Dendritic cell treated with granulocyte-macrophage colony-stimulating factor and Interleukin-4, amounts not matched to agents 40 ng/mL and 50 ng/mL, for 4 days (primary cell): ENCODE results near the gene GPC3.
"Not testable (repeated sequence)": the region's sequence is repeated elsewhere in the genome, so short reads cannot be mapped to it uniquely, and the experiment has no call there.

Source experiments
- H3K27ac Mint-ChIP-seq: one replicate; pipeline ENCODE4 v1.8.0; 2022; ENCODE audit warnings: mild to moderate bottlenecking, mixed read lengths
- H3K27me3 Mint-ChIP-seq: one replicate; pipeline ENCODE4 v1.8.0; 2022; ENCODE audit warnings: mild to moderate bottlenecking, mixed read lengths
- H3K36me3 Mint-ChIP-seq: one replicate; pipeline ENCODE4 v1.8.0; 2022; ENCODE audit warnings: low read depth, mixed read lengths
- H3K4me1 Mint-ChIP-seq: one replicate; pipeline ENCODE4 v1.8.0; 2022; ENCODE audit warnings: low read depth, mixed read lengths
- H3K4me3 Mint-ChIP-seq: one replicate; pipeline ENCODE4 v1.8.0; 2022; ENCODE audit warnings: mild to moderate bottlenecking, moderate library complexity, mixed read lengths
- H3K9me3 Mint-ChIP-seq: one replicate; pipeline ENCODE4 v1.8.0; 2022; ENCODE audit warnings: mixed read lengths
- intact Hi-C: fragments of 100-400 bp; cut with micrococcal nuclease; formaldehyde crosslinking; loops from one replicate; pipeline ENCODE4 v1.15.0; 2022

The GPC3 gene

DNA sequence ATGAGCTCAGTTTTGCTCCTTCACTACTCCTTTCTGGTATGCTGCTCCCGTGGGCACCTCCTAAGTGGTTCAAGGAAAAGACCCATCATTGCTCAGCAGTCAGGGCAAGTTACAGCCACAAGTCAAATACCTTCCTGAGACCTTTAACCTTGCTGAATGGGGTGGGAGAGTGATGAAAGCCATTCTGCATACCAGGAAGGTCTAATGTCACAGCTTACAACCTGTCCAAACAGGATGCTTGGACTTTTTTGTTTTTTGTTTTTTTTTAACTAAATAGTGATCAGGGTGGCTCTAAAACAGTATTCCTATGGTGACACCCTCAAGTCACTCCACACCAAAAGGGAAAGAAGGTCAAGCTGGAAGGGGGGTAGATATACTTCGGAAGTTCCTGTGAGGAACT lies 93.1 kb downstream of the GPC3 start:
- no peaks in the 10 kb centered on the region for H3K9me3 Mint-ChIP-seq
- intact Hi-C loops, result no loop called here
- H3K4me1 Mint-ChIP-seq, result no peaks in the 10 kb centered on the region
- H3K4me3 Mint-ChIP-seq, result no peak overlapping the region
- H3K27me3 Mint-ChIP-seq, result no peaks in the 10 kb centered on the region
- H3K27ac Mint-ChIP-seq, result no peak overlapping the region
- no peaks in the 10 kb centered on the region for H3K36me3 Mint-ChIP-seq

DNA sequence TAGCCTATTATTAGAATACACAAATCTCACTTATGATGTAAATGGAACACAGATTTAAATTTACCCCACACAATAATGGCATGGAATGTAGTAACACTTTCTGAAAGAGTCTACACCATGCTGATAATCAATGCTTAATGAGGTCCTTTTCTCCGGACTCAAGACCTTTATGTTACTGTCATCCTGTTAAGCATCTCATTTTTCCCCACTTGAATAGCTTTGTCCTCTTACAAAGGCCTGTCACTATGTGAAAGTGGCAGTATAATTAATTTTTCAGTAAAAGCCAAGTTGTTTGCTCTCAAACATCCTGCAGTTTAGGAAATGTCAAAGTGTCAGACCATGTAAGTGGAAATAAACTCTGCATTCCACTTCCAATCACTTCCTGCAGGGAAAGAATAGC lies 96.4 kb downstream of the GPC3 start:
- Mint-ChIP-seq H3K9me3 (no peaks in the 10 kb centered on the region), H3K27ac (no peak overlapping the region), H3K36me3 (no peaks in the 10 kb centered on the region), H3K4me1 (no peaks in the 10 kb centered on the region), H3K4me3 (no peak overlapping the region), H3K27me3 (no peaks in the 10 kb centered on the region)
- intact Hi-C loops, result no loop called here

- H3K4me3 Mint-ChIP-seq, H3K27me3 Mint-ChIP-seq, intact Hi-C loops, H3K4me1 Mint-ChIP-seq, H3K27ac Mint-ChIP-seq, H3K36me3 Mint-ChIP-seq, H3K9me3 Mint-ChIP-seq: not testable (repeated sequence)
These were observed 97.3 kb downstream of the GPC3 start for GRCh38 chrX:133888084-133888483.

DNA sequence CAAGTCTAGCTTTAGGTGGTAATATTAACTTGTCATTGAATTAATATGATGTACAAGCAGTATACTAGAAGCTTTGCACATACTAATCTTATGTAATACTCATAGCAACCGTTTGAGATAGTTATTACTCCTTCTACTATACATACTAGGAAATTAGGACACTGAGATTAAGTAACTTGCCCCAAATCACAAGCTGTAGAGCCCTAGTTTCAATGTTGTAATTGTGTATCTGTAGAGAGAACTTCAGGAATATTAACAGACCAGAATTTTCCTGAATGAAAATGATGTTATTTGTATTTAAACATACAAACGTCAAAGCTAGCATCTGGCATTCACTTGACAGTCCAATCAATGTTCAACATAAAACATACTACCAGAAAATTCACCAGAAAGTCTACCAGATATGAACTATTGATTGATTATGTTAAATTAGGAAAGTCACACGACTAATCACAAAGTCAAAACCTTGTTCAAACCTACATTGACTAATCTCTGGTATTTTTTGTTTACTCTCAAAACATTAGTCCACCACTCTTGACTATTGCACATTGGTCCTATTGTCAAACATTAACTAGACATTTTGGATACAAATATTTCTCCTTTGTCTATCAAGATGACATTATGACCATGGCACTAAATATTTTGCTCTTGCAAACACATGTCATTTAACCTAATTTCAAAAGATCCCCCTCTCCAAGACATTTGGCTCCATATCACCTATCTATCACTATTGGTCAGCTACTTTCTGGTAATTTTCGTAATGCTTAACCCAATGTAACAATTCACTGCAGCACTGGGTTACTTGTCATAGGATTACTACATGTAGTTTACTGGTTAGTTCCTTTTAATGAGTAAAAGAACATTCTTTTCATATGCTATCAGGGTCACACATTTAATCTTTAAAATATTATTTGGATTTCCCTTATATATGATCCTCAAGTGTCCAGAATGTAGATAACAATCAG lies 100.7 kb downstream of the GPC3 start:
- Mint-ChIP-seq H3K36me3 (no peaks in the 10 kb centered on the region), H3K27me3 (no peaks in the 10 kb centered on the region), H3K27ac (no peak overlapping the region), H3K4me1 (no peaks in the 10 kb centered on the region), H3K4me3 (no peak overlapping the region), H3K9me3 (no peaks in the 10 kb centered on the region)
- intact Hi-C loops, result no loop called here

- Mint-ChIP-seq H3K36me3 (no peaks in the 10 kb centered on the region), H3K27me3 (no peaks in the 10 kb centered on the region), H3K4me3 (no peak overlapping the region), H3K27ac (no peak overlapping the region), H3K4me1 (no peaks in the 10 kb centered on the region), H3K9me3 (no peaks in the 10 kb centered on the region)
- intact Hi-C loops, result no loop called here
These were observed 103.5 kb downstream of the GPC3 start for GRCh38 chrX:133881893-133882292.

- no peaks in the 10 kb centered on the region for H3K27me3 Mint-ChIP-seq
- H3K27ac Mint-ChIP-seq, result no peak overlapping the region
- no peak overlapping the region for H3K4me3 Mint-ChIP-seq
- no peaks in the 10 kb centered on the region for H3K9me3 Mint-ChIP-seq
- no peaks in the 10 kb centered on the region for H3K4me1 Mint-ChIP-seq
- H3K36me3 Mint-ChIP-seq, result no peaks in the 10 kb centered on the region
- intact Hi-C loops, result no loop called here
These were observed 104.4 kb downstream of the GPC3 start for GRCh38 chrX:133881007-133881406.

DNA sequence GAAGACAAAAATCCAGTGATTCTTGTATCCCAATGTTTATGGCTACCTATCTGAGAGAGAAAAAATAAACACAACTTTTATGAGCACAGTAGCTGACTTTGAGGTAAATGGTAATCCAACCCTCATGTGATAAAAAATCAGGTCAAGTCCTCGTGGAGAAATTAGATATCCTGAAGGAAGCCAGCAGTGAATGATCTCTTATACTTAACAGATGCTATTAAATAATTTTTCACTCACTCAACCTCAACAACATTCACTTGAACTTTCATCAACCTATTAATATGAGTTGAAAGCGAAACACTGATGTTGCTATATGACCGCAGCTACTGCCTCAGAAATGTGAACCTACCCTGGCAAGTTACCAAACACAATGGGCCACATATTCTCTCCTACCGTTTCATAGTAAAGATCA lies 105.4 kb downstream of the GPC3 start:
- intact Hi-C loops, result no loop called here
- H3K36me3 Mint-ChIP-seq, result no peaks in the 10 kb centered on the region
- H3K9me3 Mint-ChIP-seq, result no peaks in the 10 kb centered on the region

GRCh38 chrX:133878710-133879109 lies 106.7 kb downstream of the GPC3 start:
- Mint-ChIP-seq H3K27me3 (no peaks in the 10 kb centered on the region), H3K4me1 (no peaks in the 10 kb centered on the region), H3K27ac (no peak overlapping the region), H3K9me3 (no peaks in the 10 kb centered on the region), H3K4me3 (no peak overlapping the region), H3K36me3 (no peaks in the 10 kb centered on the region)
- intact Hi-C loops, result no loop called here

More for the DNA sequence above, 105.4 kb downstream of the GPC3 start:
- H3K27ac Mint-ChIP-seq, result no peak overlapping the region
- H3K27me3 Mint-ChIP-seq, result no peaks in the 10 kb centered on the region
- no peak overlapping the region for H3K4me3 Mint-ChIP-seq
- H3K4me1 Mint-ChIP-seq, result no peaks in the 10 kb centered on the region

GRCh38 chrX:133876646-133877045 lies 108.7 kb downstream of the GPC3 start:
- no peak overlapping the region for H3K27ac Mint-ChIP-seq
- no peaks in the 10 kb centered on the region for H3K4me1 Mint-ChIP-seq
- intact Hi-C loops, result no loop called here
- no peak overlapping the region for H3K4me3 Mint-ChIP-seq
- no peaks in the 10 kb centered on the region for H3K36me3 Mint-ChIP-seq
- no peaks in the 10 kb centered on the region for H3K27me3 Mint-ChIP-seq
- H3K9me3 Mint-ChIP-seq, result no peaks in the 10 kb centered on the region

DNA sequence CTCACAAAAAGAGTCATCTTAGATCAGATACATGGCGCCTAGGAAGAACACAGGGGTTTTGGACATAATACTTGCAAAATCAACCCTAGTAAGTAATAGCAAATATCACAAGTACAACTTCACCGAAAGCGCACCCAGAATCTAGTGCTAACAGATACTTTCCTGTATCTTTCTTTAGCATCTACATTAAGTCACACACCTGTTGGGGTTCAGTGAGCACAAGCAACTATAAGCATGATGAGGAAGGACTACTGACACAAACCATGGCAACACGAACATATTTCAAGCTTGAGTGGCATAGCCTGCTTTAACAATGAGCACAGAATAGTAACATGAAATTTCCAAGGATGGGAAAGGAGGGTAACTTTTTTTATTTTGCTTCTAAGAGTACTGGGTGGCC lies 116.1 kb downstream of the GPC3 start:
- Mint-ChIP-seq H3K4me1 (no peaks in the 10 kb centered on the region), H3K27ac (no peak overlapping the region), H3K4me3 (no peak overlapping the region), H3K36me3 (no peaks in the 10 kb centered on the region), H3K27me3 (no peaks in the 10 kb centered on the region), H3K9me3 (peaks cover 8% of the 10 kb centered on the region)
- intact Hi-C loops, result no loop called here

DNA sequence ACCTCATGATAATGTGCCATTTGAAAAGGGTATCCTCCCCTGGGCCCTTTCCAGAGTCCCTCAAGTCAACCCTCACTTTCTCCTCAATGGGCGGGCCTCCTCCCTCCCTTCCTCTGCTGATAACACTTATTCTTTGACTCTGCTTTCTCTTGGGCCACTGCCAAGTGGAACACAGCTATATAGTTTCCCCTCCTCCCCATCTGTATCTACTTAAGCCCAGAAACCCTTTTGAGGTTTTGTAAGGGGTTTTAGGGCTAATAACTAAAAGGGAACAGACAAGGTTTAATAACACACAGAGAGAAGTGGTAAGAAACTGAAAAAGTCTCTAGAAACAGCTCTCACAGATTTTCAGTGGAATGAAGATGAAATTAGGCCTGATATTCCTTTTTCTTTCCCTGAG lies 116.7 kb downstream of the GPC3 start:
- intact Hi-C loops, result no loop called here
- Mint-ChIP-seq H3K4me3 (no peak overlapping the region), H3K36me3 (no peaks in the 10 kb centered on the region), H3K9me3 (peaks cover 8% of the 10 kb centered on the region), H3K27ac (no peak overlapping the region), H3K4me1 (no peaks in the 10 kb centered on the region), H3K27me3 (no peaks in the 10 kb centered on the region)

DNA sequence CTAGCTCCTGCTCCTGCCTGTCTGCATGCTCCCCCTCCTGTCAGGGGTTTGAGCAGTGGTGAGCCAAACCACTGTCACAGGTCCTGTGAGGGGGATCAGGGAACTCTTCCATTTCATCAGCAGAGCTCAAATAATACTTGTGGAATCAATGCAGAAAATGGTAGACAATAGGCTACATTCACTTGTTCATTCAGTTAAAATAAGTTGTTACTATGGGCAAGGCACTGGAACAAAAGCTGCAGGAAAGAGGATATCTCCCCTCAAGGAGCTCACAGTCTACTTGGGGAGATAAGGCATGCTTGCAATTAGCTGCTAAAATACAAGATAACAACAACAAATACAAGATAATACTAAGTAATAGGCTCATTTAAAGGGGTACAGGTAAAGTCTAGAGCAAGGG lies 117.1 kb downstream of the GPC3 start:
- Mint-ChIP-seq H3K36me3 (no peaks in the 10 kb centered on the region), H3K4me3 (no peak overlapping the region), H3K27ac (no peak overlapping the region), H3K4me1 (no peaks in the 10 kb centered on the region), H3K9me3 (peaks cover 8% of the 10 kb centered on the region), H3K27me3 (no peaks in the 10 kb centered on the region)
- intact Hi-C loops, result no loop called here

DNA sequence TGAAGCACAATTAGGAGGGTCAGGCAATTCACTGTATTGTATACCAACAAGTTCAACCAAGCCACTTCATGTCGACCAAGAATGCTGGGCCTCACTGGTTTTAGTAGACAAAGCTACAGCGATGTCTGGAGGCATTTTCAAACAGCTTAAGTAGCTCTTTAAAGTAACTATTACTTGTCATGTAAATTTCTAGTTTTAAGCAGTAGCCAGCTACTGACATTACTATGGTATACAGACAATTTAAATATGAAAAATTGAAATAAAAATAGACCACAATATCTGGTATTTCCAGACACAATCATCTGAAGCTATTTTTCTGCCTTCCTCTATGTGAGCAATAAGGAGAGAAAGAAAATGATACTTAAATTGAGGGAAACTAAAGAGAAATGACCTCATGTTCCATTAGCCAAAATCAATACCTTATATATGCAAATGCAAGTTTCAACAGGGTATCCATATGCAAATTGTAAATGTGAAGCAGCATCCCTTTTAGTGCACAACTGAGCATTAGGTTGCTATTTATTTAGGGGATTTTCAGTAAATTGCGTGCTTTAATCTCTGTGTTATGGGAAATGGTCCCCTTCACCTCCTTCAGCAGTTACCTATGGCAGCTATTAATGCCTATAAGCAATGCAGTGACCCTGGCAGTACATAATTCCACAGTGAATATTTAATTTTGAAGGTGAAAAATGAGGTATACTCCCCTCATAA lies 119.5 kb downstream of the GPC3 start:
- H3K4me1 Mint-ChIP-seq, result no peaks in the 10 kb centered on the region
- no peaks in the 10 kb centered on the region for H3K36me3 Mint-ChIP-seq
- H3K4me3 Mint-ChIP-seq, result no peak overlapping the region
- peaks cover 2% of the 10 kb centered on the region for H3K9me3 Mint-ChIP-seq
- no peak overlapping the region for H3K27ac Mint-ChIP-seq
- intact Hi-C loops, result no loop called here
- no peaks in the 10 kb centered on the region for H3K27me3 Mint-ChIP-seq

GRCh38 chrX:133864236-133864635 lies 121.2 kb downstream of the GPC3 start:
- Mint-ChIP-seq H3K27me3 (no peaks in the 10 kb centered on the region), H3K4me3 (no peak overlapping the region), H3K27ac (no peak overlapping the region), H3K36me3 (no peaks in the 10 kb centered on the region), H3K9me3 (no peaks in the 10 kb centered on the region), H3K4me1 (no peaks in the 10 kb centered on the region)
- intact Hi-C loops, result no loop called here
